ENCODE measurements around the gene PDE6D.
A peak's percentile ranks its signal among the peaks of the same experiment; 100 is the strongest.
"Not testable (repeated sequence)": the region's sequence is repeated elsewhere in the genome, so short reads cannot be mapped to it uniquely, and the experiment has no call there.

The PDE6D gene

DNA sequence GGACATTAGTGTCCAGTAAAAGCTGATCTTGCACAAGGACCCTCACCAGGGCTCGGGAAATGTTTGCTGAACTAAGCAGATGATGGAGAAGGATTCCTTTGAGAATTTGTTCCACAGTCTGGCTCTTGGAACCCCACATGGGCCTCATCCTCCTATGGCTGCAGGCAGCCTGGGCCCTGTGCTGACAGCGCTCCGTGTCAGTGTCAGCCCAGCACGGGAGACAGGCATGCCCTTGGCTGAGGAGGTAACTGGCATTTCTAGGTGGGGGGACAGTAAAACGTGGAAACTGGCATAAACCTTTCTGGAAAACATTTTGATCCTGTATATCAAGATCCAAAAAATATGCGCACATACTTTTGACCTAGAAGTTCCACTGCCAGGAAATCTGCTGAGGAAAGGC, 62.3 kb downstream of the PDE6D start:
- no peak for DNase-seq

DNA sequence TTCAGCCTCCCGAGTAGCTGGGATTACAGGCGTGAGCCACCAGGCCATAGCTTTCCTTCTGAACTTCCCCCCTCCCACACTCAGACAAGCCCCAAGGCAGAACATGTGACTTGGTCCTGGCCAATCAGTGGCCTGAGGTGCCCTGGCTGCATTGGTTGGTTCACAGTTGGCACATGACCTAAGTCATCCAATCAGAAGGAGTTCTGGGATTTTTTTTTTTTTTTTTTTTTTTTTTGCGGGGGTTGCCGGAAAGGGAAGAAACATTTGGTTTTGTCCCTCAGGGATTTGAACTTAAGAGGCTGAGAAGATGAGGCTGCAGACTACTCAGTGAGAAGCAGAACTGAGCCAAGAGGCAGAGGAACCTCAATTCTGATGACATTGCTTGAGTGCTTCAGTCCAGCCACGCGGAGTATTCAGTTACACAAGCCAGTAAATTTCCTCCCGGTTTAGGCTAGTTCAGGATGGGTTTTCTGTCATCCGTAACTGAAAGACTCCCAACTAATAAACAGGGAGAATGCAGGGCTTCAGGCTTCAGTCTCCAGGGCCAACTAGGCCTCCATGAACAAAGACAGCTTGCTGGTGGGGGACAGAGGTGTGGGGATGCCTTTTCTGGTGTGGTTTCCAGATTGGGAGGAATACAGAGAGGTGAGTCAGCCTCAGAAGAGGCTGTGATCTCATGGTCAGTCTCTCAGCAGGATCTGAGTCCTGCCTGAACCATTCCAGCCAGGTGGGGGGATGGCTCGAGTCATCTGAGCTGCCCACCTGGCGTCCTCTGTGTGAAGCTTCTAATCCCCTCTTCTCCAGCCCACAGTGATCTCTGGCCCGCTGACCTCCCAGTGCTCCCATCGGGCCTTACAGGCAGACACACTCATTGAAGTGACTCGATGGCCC, 63.6 kb downstream of the PDE6D start:
- no peak for DNase-seq

DNA sequence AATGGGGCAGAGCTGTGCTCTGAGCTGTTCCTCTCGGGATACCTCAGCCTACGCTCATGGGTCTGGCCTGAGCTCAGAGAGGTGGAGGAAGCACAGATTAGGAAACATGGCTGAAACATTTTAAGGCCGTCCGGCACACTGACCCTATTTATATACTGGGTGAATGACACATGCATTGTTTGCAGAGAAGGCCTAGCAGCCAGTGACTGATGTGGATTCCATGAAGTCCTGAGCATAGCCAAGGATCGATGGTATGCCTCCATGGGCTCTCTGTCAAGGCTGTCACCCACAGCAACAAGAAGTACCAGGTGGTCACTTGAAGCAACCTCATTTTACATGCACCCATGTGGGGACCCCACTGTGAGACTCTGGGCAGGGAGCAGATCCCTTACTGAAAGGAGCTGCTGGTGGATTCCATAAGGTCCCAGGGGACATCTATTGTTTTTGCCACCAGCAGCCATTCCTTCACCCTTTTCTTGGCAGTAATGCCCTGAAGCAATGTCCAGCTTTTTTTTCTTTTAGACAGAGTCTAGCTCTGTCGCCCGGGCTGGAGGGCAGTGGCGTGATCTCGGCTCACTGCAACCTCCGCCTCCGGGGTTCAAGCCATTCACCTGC, 64.3 kb downstream of the PDE6D start:
- no peak for DNase-seq

DNA sequence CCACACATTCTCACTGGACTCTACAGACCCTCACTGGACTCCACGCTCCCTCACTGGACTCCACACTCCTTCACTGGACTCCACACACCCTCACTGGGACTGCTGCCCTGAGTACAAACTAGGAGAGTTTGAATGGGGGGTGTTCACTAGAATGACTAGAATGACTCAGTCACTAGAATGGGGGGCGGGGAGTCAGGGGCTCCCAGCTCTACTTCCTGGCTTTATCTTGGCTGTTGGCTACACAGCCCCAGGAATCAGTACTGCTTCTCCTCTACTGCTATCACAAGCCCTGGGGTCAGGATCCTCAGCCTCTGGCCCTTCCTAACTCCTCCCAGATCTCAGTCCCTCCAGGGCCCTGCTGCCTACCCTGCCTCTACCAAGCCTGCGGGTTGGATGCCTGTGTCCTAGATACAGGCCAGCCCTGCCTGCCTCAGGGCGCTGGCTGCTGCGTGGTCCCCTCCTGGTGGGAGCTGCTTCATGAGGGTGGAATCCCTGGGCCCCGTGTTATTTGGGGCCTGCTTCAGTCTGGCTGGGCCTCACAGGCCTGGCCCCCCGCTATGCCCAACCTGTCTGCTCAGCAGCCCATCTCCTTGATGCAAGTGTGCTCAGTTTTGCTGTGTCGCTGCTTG, 65.0 kb downstream of the PDE6D start:
- no peak for DNase-seq

DNA sequence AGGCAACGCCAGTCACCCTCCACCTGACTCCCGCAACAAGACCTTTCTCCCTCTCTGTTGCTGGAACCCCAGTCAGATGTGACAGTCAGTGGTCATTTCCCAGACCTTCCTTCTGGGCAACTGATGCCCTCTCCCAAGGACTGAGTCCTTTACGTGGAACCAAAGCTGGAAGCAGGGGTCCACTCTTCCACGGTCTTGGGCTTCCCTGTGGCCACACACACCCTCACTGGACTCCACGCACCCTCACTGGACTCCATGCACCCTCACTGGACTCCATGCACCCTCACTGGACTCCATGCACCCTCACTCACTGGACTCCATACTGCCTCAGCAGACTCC, 65.6 kb downstream of the PDE6D start:
- no peak for DNase-seq

DNA sequence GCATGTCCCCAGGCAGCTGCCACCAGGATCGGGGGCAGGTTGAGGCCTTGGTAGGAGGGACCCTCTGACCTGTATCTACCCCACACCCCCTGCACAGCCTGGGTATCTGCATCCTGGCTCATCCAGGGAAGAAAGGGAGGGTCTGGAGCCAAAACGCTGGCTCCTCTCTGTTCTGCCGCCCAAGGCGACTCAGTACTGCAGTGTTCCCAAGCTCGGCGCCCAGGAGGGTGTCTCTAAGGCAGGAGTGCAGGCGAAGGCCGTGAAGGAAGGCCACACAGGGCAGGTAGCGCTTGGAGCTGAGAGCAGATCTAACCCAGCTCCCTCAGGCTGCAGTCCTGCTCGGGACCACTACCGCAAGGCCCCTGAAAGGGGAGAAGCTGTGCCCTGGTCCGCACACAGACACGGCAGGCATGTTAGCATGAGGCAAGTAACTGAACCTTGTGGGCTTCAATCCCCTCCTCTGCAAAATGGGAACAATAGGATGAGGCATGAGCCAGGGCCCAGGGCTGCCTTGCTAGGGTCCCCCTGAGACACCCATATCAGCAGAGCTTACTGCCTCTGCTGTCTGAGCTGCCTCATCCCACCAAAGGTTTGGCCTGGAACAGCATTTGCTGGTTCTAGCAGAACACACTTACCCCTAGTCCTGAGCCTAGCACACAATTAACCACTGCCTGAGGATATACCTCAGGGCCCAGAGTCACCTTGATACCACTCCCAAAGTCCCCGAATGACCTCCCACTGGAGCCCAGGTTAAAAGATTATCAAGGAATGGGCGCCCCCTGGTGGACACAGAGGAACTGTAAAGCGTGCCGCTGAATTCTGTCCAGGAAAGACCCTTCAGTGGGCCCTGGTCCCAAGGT, 66.2 kb downstream of the PDE6D start:
- no peak for DNase-seq

DNA sequence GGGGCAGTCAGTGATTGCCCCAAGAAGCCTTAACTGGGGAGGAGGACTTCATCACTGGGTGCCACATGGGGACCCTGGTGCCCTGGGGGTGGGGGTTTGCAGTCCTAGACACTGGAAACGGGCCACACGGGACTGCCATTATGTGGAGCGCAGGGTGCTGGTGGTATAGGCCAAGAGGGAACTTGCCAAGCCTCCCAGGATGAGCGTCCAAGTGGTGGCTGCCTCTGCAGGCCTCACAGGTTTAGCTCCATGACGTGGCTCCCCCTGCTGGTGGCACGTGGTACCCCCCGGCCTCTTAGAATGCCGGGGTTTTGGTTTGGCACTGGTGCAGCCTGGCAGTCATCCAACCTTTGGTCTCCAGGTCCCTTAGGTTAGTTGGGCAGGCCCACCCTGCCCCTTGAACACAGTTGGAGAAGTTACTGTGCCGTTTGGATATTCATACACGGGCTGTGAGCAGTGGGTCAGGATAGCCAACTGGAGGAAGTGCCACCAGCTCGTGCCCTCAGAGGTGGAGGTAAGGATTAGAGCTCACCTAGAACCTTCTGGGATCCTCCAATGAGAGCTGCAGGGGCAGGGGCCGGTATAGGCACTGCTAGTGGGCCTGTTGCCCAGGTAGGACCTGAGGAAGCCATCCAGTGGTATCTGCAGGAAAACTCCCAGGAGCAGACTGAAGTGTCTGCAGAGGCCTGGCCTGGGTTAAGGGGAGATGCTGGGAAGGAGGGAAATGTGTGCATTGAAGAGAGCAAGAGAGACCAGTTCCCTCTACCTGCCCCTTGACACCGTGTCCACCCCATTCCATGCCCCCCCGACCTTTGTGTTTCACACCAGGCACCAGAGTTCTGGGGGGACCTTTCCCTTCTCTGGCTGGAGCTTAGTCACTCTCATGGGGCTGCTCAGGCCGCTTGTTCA, 67.1 kb downstream of the PDE6D start:
- DNase-seq, result peak; percentile 49

DNA sequence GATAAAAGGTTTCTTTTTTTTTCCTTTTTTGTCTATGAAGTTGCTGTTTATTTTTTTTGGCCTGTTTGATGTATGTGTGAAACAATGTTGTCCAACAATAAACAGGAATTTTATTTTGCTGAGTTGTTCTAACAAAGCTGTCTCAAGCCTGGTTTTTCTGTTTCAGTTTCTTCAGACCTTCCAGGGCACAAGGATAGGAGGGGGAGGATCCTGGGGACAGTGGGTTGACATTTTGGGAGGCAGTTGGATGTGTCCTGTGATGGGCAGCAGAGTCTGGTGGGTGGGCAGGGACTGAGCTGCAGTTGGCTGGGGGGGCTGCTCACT, 67.7 kb downstream of the PDE6D start:
- DNase-seq, result not testable (repeated sequence)

DNA sequence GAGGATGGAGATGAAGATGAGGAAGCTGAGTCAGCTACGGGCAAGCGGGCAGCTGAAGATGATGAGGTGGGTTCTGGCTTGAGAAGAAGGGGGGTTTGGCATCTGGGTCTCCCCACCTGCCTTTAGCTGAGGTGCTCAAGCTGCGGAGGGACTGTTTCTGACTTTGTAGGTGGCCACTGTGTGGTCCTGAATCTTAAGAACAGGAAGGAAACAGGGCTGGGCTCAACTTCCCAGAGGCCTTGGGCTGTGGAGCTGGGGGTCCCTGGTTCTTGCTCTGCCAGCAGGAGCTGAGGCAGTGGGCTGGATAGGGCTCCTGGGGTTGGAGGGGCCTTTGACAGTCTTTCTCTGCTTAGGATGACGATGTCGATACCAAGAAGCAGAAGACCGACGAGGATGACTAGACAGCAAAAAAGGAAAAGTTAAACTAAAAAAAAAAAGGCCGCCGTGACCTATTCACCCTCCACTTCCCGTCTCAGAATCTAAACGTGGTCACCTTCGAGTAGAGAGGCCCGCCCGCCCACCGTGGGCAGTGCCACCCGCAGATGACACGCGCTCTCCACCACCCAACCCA, 68.5 kb downstream of the PDE6D start:
- not testable (repeated sequence) for DNase-seq

DNA sequence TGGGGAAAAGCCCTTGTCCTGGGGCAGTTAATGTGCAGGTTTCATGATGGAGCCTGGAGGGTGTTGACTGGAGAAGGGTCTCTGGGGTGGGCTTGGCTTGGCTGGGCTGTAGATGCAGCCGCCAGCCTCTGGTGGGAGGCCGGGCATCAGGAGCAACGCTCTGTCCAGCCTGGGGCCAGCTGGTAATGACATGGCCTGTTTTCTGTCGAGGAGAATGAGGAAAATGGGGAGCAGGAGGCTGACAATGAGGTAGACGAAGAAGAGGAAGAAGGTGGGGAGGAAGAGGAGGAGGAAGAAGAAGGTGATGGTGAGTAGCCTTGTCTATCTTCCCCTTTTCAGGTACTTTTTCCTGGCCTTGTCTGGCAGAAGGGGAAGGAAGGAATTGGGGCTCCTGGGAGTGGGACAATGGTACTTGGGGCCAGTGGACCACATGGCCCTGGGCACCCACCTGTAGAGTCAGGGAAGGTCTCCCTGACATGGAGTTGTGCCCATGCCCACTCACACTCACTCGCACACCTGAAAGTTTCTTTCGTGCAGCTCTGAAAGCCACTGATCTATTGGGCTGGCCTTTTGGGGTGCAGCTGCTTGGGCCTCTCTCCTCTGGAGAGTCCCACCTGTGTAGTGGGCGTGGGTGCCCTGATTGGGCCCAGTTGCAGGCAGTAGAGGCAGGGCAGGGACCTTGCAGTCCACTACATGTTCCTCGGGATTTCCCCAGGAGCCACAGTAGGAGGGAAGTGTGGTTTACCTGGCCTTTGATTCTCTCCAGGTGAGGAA, 69.2 kb downstream of the PDE6D start:
- no peak for DNase-seq

DNA sequence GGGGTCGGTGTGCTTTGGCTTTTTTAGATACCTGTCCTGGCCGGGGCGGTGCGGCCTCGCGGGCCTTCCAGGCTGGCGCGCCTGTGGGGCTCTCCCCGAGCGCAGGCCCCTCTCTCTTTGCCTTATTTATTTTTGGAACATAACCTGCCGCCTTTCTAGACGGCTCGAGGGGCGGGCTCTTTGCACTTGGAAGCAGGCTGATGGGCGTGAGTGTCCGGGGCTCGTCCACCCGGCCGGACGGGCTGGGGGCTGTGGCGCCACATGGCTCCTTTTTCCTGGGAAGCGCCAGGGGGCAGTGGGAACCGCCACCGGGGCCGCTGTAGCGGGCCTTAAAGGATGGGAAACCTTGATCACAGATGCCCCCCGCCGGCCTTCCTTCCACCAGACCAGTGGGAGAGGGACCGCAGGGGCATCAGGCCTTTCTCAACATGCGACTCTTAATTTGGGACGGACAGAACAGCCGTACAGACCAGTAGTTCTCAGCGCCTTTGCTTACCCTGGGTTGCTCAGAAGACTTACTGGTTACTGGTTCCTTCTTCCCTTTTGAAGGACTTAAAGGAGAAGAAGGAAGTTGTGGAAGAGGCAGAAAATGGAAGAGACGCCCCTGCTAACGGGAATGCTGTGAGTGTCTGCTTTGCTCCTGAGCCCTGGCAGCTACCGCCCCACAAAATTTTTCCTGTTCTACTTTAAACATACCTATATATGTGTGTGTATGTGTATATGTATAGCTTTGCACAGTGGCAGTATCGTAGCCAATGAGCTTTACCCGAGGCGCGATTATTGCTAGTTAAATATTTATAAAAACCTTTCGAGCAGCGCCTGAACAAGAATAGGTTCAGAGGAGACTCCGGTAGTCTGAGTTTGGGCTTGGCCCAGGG, 70.0 kb downstream of the PDE6D start:
- DNase-seq, result no peak

DNA sequence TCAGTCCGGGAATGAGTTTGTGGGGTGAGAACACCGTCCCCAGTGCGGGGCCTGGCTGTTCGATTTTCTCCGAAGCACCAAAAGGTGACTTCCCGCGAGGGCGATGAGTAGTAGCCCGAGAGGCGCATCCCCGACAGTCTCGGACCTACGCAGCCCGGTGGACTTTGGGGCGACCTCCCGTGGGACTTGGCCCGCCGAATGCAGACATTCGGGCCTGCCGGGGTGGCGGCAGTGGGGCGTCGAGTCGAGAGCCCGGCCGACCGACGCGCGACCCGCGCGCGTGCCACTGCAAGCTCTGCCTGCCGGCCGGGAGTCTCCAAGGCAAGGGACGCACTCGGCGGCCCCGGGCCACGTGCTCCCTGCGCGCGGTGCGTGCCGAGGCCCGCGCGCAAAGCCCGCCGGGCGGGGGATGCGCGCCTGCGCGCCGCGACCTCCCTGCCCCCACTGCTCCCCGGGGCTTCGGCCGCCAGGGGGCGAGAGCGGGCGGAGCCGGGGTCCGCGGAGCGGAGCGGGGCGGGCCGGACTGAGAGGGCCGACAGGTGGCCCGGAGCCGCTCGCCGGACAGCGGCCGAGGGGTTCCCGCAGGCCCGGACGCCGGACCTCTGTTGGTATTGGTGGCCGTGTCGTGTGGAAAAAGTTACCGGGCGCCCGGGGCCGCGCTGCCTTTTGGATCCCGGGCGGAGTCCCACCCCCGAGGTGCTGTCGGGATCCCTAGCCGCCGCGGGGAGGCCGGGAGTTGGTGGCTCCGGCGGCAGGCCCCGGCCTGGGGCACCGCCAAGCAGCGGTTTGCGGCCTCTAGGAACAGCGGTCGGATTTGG, 70.9 kb downstream of the PDE6D start:
- DNase-seq, result no peak

DNA sequence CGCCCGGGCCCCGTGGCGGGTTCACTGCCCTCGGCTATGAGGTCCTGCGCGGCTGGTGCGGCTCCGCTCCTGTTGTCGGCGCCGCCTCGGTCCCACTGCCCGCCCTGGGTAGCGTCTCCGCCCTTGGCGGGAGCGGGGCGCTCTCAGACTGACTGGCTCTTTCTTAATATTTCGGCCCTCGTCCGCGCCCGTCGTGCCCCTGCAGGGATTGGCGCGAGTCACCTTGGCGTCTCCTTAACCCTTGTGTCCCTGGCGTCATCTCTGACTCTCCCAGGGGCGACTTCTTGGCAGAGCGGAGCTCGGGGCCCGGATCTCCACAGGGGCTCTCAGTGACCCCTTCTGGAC, 71.5 kb downstream of the PDE6D start:
- DNase-seq, result no peak

DNA sequence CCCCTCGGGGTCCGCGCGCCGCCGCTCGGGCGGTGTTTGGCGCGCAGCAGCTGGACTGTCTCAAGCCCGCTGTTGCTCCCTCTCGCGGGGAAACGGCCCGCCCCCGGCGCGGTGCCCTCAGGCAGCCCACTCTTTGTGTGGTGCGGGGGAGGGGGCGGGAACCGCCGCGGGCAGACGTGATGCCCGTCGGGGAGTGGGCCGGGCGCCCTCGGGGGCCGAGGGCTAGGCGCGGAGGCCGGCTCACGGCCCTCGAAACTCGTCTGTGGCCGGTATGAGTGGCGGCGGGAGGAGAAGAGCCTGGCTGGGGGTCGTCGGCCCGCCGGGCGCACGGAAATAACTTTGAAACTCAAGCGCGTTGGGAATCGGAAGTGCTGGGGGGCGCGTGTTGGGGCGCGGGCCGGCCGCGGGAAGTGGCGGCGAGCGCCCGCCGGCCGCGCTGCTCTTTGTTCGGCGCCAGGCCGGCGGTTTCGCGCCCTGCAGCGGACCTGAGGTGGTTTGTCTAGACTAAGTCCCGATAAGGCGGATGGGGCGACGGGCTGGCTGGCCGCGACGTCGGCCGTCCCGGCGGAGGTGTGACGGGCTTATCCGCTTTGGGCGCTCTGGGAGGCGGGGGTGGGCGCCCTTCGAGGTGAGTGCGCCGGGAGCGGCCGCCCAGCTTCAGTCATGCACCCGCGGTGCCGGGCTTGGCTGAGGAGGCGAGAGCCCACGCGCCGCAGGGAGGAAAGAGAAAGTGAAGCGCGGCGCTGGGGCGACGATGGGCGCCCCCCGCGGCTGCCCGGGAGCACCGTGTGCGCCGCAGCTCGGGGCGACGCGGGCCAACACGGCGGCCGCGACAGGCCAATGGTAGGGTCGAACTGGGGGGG, 72.1 kb downstream of the PDE6D start:
- DNase-seq, result no peak

DNA sequence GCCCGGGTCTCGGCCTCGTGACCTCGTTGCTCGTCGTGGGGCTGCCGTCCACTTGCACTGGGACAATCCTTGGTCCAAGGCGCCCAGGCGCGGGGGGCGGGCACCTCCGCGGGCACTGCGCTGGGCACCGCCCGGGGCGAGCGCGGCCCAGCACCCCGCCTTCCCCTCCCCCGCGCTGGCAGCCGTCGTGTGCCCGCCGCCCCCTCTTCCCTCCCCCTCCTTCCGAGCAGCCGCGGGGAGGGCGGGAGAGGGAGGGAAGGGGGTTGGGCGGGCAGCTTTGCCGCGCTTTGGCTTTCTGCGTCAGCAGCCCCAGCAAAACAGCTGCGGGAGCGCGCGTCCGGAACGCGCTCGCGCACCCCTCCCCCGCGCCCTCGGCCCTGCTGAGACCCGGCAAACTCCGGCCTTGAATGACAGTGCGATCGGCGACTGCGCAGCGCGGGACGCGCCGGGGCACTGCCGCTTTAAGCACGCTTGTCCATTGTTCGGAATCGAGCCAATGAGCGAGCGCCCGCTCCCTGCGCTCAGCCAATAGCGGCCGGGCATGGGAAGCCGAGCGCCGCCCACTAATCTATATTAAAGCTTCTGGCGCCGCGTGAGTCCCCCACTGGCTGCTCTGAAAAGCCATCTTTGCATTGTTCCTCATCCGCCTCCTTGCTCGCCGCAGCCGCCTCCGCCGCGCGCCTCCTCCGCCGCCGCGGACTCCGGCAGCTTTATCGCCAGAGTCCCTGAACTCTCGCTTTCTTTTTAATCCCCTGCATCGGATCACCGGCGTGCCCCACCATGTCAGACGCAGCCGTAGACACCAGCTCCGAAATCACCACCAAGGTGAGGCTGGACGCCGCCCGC, 72.9 kb downstream of the PDE6D start, which contains the start of gene PTMA:
Gene PTMA (plus strand): TSS at position 599 of the 846 bp plus-strand sequence. CDS start 182 bp downstream, at position 781.
- DNase-seq, result peak; percentile 95

DNA sequence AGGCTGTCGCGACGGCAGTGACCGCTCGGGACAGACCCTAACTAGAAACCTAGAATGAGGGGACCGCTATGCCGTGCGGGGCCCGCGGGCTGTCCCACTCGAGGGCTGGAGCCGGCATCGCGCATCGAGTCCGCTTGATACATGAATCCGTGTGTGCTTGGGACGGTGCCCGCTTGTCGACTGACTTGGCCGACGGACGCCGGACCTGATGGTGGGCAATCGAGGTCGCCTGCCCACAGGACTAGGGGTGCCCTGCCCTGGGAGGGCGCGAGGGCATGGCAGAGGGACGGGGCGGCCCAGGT, 73.5 kb downstream of the PDE6D start:
- no peak for DNase-seq

All from NCI-H2081 treated with DMSO at 0.1 percent for 48 hours (cell line).